ENCODE results near the gene ZMYND8. TPM values are rescaled to one million over a fixed set of nuclear protein-coding genes. Genes with fewer than 3 reads are reported as not detected.

Gene ZMYND8
- polyA plus RNA-seq, 1 donor from 2014 or later = 16.8 TPM

GRCh38 chr20:47353239-47353691, 3.2 kb downstream of the ZMYND8 start:
- Histone ChIP-seq H3K9me2 (ENCODE audit: insufficient read depth, low read length) (no peaks in the 10 kb centered on the region), H3K79me2 (replicated peaks; ENCODE audit: insufficient read depth, low read length) (peaks cover 67% of the 10 kb centered on the region), H3K4me2 (ENCODE audit: low read length) (peak overlapping the region; percentile 74), H4K20me1 (ENCODE audit: insufficient read depth) (no peaks in the 10 kb centered on the region), H3K27ac (ENCODE audit: low read length) (peak overlapping the region; percentile 5), H3F3A (ENCODE audit: insufficient read depth, low read length, poor library complexity, severe bottlenecking) (peaks cover 7% of the 10 kb centered on the region), H3K36me3 (ENCODE audit: insufficient read depth, low read length) (no peaks in the 10 kb centered on the region), H3K9ac (ENCODE audit: low read length) (peak overlapping the region; percentile 49), H3K4me3 (ENCODE audit: low read length) (peak overlapping the region; percentile 58), H3K9me3 (ENCODE audit: low read length) (no peaks in the 10 kb centered on the region), H3K27me3 (ENCODE audit: insufficient read depth, low read depth, low read length) (no peaks in the 10 kb centered on the region), H2AFZ (ENCODE audit: low read depth, low read length) (no peak overlapping the region)
- TF ChIP-seq TAF1 (IDR thresholded peaks at IDR 0.05; ENCODE audit: low read depth) = no peak
- TF ChIP-seq SMC3 (conservative IDR thresholded peaks at IDR 0.05; ENCODE audit: poor library complexity) = no peak
- TF ChIP-seq CTCF (IDR thresholded peaks at IDR 0.05; ENCODE audit: poor library complexity, severe bottlenecking) = no peak
- TF ChIP-seq EP300 (conservative IDR thresholded peaks at IDR 0.05; ENCODE audit: poor library complexity, severe bottlenecking) = no peak
- TF ChIP-seq REST (IDR thresholded peaks at IDR 0.05; ENCODE audit: borderline replicate concordance) = no peak
- TF ChIP-seq POLR2AphosphoS5 (IDR thresholded peaks at IDR 0.05) = no peak
- no peak for TF ChIP-seq RAD21 (conservative IDR thresholded peaks at IDR 0.05)
- TF ChIP-seq MXI1 (conservative IDR thresholded peaks at IDR 0.05; ENCODE audit: poor library complexity, severe bottlenecking) = no peak
- TF ChIP-seq EZH2 (IDR thresholded peaks at IDR 0.05; ENCODE audit: borderline replicate concordance, insufficient read depth, low read length, poor library complexity, severe bottlenecking) = no peak

GRCh38 chr20:47352332-47353238, 3.9 kb downstream of the ZMYND8 start:
- Histone ChIP-seq H3K27ac (ENCODE audit: low read length) (peak overlapping the region; percentile 60), H3K27me3 (ENCODE audit: insufficient read depth, low read depth, low read length) (no peaks in the 10 kb centered on the region), H3K9ac (ENCODE audit: low read length) (peak overlapping the region; percentile 49), H2AFZ (ENCODE audit: low read depth, low read length) (peak overlapping the region; percentile 10), H4K20me1 (ENCODE audit: insufficient read depth) (no peaks in the 10 kb centered on the region), H3K4me3 (ENCODE audit: low read length) (peak overlapping the region; percentile 58), H3K79me2 (replicated peaks; ENCODE audit: insufficient read depth, low read length) (peaks cover 67% of the 10 kb centered on the region), H3K9me2 (ENCODE audit: insufficient read depth, low read length) (no peaks in the 10 kb centered on the region), H3K9me3 (ENCODE audit: low read length) (no peaks in the 10 kb centered on the region), H3K4me2 (ENCODE audit: low read length) (peak overlapping the region; percentile 74), H3K36me3 (ENCODE audit: insufficient read depth, low read length) (no peaks in the 10 kb centered on the region), H3F3A (ENCODE audit: insufficient read depth, low read length, poor library complexity, severe bottlenecking) (peaks cover 7% of the 10 kb centered on the region)
- TF ChIP-seq EZH2 (IDR thresholded peaks at IDR 0.05; ENCODE audit: borderline replicate concordance, insufficient read depth, low read length, poor library complexity, severe bottlenecking) = no peak
- no peak for TF ChIP-seq REST (IDR thresholded peaks at IDR 0.05; ENCODE audit: borderline replicate concordance)
- no peak for TF ChIP-seq CTCF (IDR thresholded peaks at IDR 0.05; ENCODE audit: poor library complexity, severe bottlenecking)
- no peak for TF ChIP-seq POLR2AphosphoS5 (IDR thresholded peaks at IDR 0.05)
- no peak for TF ChIP-seq MXI1 (conservative IDR thresholded peaks at IDR 0.05; ENCODE audit: poor library complexity, severe bottlenecking)
